ENCODE measurements around the gene WNT10A. TPM values are rescaled to one million over a fixed set of nuclear protein-coding genes. Genes with fewer than 3 reads are reported as not detected.

The WNT10A gene
- total and polyA plus RNA-seq, 10 of the 15 experiments (the other 5 are each of a cell fraction or from before 2014, with no cell fraction given), result 0.61 to 45.0 (median 6.9) TPM

DNA sequence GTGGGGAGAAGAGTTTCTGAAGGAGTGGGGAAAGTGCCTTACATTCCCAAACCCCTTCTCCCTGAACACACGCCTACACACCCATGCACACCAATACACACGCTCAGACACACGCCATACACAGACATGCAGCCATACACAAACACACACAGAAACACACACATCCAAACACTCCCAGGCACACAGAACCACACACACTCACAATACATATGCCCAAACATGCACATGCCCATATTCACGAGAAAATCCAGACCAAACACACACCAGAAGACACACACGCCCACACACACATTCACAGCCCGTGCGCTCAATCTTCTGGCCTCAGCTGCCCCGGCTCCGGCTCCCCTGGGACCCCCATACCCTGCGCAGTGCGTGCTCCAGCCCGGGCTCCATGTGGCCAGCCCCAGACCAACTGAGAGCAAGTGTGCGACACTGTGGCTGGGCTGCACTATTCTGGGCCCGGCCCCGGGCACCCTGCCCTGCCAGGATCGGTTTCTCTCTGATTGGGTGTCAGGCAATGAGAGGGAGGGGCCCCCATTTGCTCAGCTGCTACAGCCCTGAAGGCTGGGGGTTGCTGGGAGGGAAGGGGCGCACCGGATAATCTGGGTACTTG is 49.2 kb upstream of the WNT10A start, which contains the start of gene PRKAG3 (continued):
- TF ChIP-seq PAX5 (IDR thresholded peaks at IDR 0.05; ENCODE audit: borderline replicate concordance, low read depth, low read length) (no peak), POLR2AphosphoS2 (IDR thresholded peaks at IDR 0.05; ENCODE audit: low read depth, low read length) (no peak), NBN (IDR thresholded peaks at IDR 0.05) (no peak), MYC (IDR thresholded peaks at IDR 0.05; ENCODE audit: insufficient read depth, insufficient read length, insufficient replicate concordance, low read length, severe bottlenecking) (no peak), CEBPZ (IDR thresholded peaks at IDR 0.05; ENCODE audit: low read depth, low read length) (no peak)

- DNase-seq (ENCODE audit: low read depth, low spot score) (no peak), ATAC-seq (no peak), FAIRE-seq (no peak)
- intact Hi-C loops (cut with micrococcal nuclease; ENCODE audit: unreplicated experiment), result no loop called here
- SMC1A ChIA-PET (ENCODE audit: uncharacterized antibody, unreplicated experiment), result interaction anchor here (1.2 kb wide), 1 partner anchor 15 kb away, joined by 5 read pairs; no protein-coding TSS in a partner anchor
- H3K27ac ChIP-seq (ENCODE audit: control insufficient read depth, insufficient read depth), result no peak overlapping the region
- H2AFZ ChIP-seq (ENCODE audit: control insufficient read depth, low read depth, low read length), result no peak overlapping the region
- peaks cover 0 to 7% of the 10 kb centered on the region in 2 experiments; a peak in 3 of 4 replicates for H3K27me3 ChIP-seq (replicated peaks in 1 of 2; ENCODE audit: control insufficient read depth in 2 of 2, insufficient read depth in 2 of 2, low read length in 1 of 2)
- no peak overlapping the region for H3K9ac ChIP-seq (ENCODE audit: control insufficient read depth, insufficient read depth, low read length)
- H3K79me2 ChIP-seq (ENCODE audit: control insufficient read depth, insufficient read depth, low read length), result no peaks in the 10 kb centered on the region
- no peaks in the 10 kb centered on the region for H3K36me3 ChIP-seq (ENCODE audit: control insufficient read depth in 2 of 2, insufficient read depth in 2 of 2, low read length in 1 of 2)
- no peak overlapping the region for H3K4me3 ChIP-seq
- RAD21 ChIA-PET (ENCODE audit: unreplicated experiment), result no interaction called here
- in situ Hi-C loops (cut with MboI), result no loop called here
- BruUV-seq (replicated peaks), result no TSS peak
- CTCF ChIA-PET, result no interaction called here
- H3K4me2 ChIP-seq (ENCODE audit: control insufficient read depth, insufficient read depth), result no peak overlapping the region
- H3K4me1 ChIP-seq (ENCODE audit: control insufficient read depth, insufficient read depth, low read length), result no peaks in the 10 kb centered on the region
- WGBS (ENCODE audit: insufficient coverage, insufficient replicate concordance, low lambda C conversion rate, missing lambda C conversion rate), result 33% methylated on average over 3 of the region's 3 CpGs
- H4K20me1 ChIP-seq (ENCODE audit: control insufficient read depth, insufficient read depth), result no peaks in the 10 kb centered on the region
- POLR2A ChIA-PET, result no interaction called here
- no peaks in the 10 kb centered on the region for H3K9me3 ChIP-seq (replicated peaks; ENCODE audit: control insufficient read depth, insufficient read depth, low read length)
- TF ChIP-seq POLR2AphosphoS2 (IDR thresholded peaks at IDR 0.05; ENCODE audit: low read depth, low read length) (no peak), FOXM1 (IDR thresholded peaks at IDR 0.05; ENCODE audit: low read depth, low read length) (no peak), MEF2B (IDR thresholded peaks at IDR 0.05; ENCODE audit: partially characterized antibody, poor library complexity, severe bottlenecking) (no peak), HDGF (IDR thresholded peaks at IDR 0.05) (no peak), MYC (IDR thresholded peaks at IDR 0.05; ENCODE audit: insufficient read depth, insufficient read length, insufficient replicate concordance, low read length, severe bottlenecking) (no peak), CHD4 (IDR thresholded peaks at IDR 0.05) (no peak), BCLAF1 (IDR thresholded peaks at IDR 0.05) (no peak)
- TF ChIP-seq, protein P1, sequence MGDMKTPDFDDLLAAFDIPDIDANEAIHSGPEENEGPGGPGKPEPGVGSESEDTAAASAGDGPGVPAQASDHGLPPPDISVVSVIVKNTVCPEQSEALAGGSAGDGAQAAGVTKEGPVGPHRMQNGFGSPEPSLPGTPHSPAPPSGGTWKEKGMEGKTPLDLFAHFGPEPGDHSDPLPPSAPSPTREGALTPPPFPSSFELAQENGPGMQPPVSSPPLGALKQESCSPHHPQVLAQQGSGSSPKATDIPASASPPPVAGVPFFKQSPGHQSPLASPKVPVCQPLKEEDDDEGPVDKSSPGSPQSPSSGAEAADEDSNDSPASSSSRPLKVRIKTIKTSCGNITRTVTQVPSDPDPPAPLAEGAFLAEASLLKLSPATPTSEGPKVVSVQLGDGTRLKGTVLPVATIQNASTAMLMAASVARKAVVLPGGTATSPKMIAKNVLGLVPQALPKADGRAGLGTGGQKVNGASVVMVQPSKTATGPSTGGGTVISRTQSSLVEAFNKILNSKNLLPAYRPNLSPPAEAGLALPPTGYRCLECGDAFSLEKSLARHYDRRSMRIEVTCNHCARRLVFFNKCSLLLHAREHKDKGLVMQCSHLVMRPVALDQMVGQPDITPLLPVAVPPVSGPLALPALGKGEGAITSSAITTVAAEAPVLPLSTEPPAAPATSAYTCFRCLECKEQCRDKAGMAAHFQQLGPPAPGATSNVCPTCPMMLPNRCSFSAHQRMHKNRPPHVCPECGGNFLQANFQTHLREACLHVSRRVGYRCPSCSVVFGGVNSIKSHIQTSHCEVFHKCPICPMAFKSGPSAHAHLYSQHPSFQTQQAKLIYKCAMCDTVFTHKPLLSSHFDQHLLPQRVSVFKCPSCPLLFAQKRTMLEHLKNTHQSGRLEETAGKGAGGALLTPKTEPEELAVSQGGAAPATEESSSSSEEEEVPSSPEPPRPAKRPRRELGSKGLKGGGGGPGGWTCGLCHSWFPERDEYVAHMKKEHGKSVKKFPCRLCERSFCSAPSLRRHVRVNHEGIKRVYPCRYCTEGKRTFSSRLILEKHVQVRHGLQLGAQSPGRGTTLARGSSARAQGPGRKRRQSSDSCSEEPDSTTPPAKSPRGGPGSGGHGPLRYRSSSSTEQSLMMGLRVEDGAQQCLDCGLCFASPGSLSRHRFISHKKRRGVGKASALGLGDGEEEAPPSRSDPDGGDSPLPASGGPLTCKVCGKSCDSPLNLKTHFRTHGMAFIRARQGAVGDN (IDR thresholded peaks at IDR 0.05), result no peak
Measured at GRCh38 chr2:218832081-218832480, 48.6 kb upstream of the WNT10A start.

All from GM12878 (cell line).